Heart right ventricle (tissue), 16 donors: ENCODE measurements around the gene CD7. TPM values are rescaled to one million over a fixed set of nuclear protein-coding genes. Genes with fewer than 3 reads are reported as not detected.

Experiments
- ATAC-seq, 8 donors: fragments of 200-7000 bp; cut with Tn5 transposase; one replicate each; pipeline ENCODE4 v1.9.1; 2020; ENCODE audit warnings: mild to moderate bottlenecking in 8 of 8, moderate library complexity in 8 of 8, moderate number of reproducible peaks in 1 of 8
- DNase-seq, 2 donors: peaks; one replicate each; pipeline ENCODE4 v3.0.0-alpha.2; 2020
- H3K27ac ChIP-seq, 10 donors: fragments of 200-600 bp; sonication (generic) in 2 of 10; one replicate each; pipeline versions ENCODE4 v1.5.0 to v1.8.0; 2020 to 2022; ENCODE audit warnings: mild to moderate bottlenecking in 3 of 10
- H3K27me3 ChIP-seq, 7 donors: fragments of 200-600 bp; one replicate each; pipeline ENCODE4 v1.8.0; 2021 to 2022; ENCODE audit warnings: mild to moderate bottlenecking in 2 of 7
- H3K36me3 ChIP-seq, 9 donors: fragments of 200-600 bp; sonication (generic) in 1 of 9; one replicate each; pipeline versions ENCODE4 v1.5.0 to v1.8.0; 2020 to 2022; ENCODE audit warnings: mild to moderate bottlenecking in 2 of 9
- H3K4me1 ChIP-seq, 9 donors: fragments of 200-600 bp; sonication (generic) in 1 of 9; one replicate each; pipeline versions ENCODE4 v1.5.0 to v1.8.0; 2020 to 2022; ENCODE audit warnings: mild to moderate bottlenecking in 4 of 9
- H3K4me3 ChIP-seq, 10 donors: fragments of 200-600 bp; sonication (generic) in 2 of 10; one replicate each; pipeline versions ENCODE4 v1.5.0 to v1.8.0; 2020 to 2022; ENCODE audit warnings: mild to moderate bottlenecking in 7 of 10, moderate library complexity in 2 of 10
- H3K9me3 ChIP-seq, 11 donors: fragments of 200-600 bp in 10 of 11; sonication (generic) in 2 of 11; one replicate each; pipeline versions ENCODE4 v1.5.0 to v1.8.0; 2013 to 2022; ENCODE audit warnings: mild to moderate bottlenecking in 2 of 11, control low read depth in 1 of 11, moderate library complexity in 1 of 11
- WGBS, 2 donors: extraction: QIAGEN DNeasy Blood & Tissue Kit; methylation state at CpG; one replicate each; pipeline ENCODE4 v1.1.7; 2013; ENCODE audit warnings: inconsistent platforms in 1 of 2; 5-methylcytosine and 5-hydroxymethylcytosine counted together
- intact Hi-C, 10 donors: fragments of 100-400 bp; cut with DNase I; formaldehyde crosslinking; loops; one replicate each; pipeline versions ENCODE4 v1.11.1 to v1.14.2; 2022
- polyA plus RNA-seq, 2 donors: library from polyadenylated mRNA; stranded (reverse); fragments of 200-250 nt; gene quantifications; one replicate each; pipeline ENCODE4 v1.2.3, GENCODE V29; 2013
- total RNA-seq, 10 donors: library from RNA; stranded (reverse); fragmentation: NEBNext Ultra II Directional in 3 of 10; extraction: Animal tissue kit (Norgen Biotek cat#: 25700) in 3 of 10; gene quantifications; one replicate each; pipeline versions ENCODE4 v1.2.1 to v1.2.4, GENCODE V29; 2021 to 2023
- TF ChIP-seq, protein P1 (sequence below), 9 donors: fragments of 200-600 bp; sonication (generic) in 2 of 9; IDR thresholded peaks; one replicate each; pipeline versions ENCODE4 v1.5.0 to v1.8.0; 2021 to 2022; ENCODE audit warnings: antibody characterized with exemption in 9 of 9, mild to moderate bottlenecking in 5 of 9, moderate library complexity in 1 of 9
- donor health status: Arrhythmogenic right ventricular cardiomyopathy.
- donor health status: ischemic (EF 13 %, LVEDD 7.1; RV severe dilation, severe dysfunction).
- donor health status: healthy with polysubstance abuse.
- donor health status: DM: no; HTN: yes; CAD: no.
- donor health status: DM: no; HTN: no; CAD: no.
- donor health status: ischemic (EF 25% LVEDD 6.9; RV normal size, moderate dysfunction).
- donor health status: ischemic (EF 25% LVEDD 5.7; RV mildly dilated, moderate dysfunction).
- donor health status: healthy.
- donor health status: DM: yes; HTN: yes; CAD: no.
- donor health status: Ischemic cardiomyopathy.
- donor health status: ischemic (EF 35%, LVEDD 5.7; RV mildly dilated, moderate dysfunction).
- donor health status: nonischemic (EF 11% LVEDD 7.7; RV severe dilation, severe dysfunction).
- donor health status: DM: yes; HTN: yes; CAD: no.
- donor health status: PGD.
- donor health status: ischemic (EF 29% LVEDD 5.4; RV normal size, mild dysfunction).
- donor health status: nonischemic (EF 23%, LVEDD 6.1; RV moderate dilation, normal function).

CD7 gene
- total and polyA plus RNA-seq, 12 donors, result 0.15 to 6.0 (median 0.39) TPM; not detected in 1

- TF ChIP-seq, protein P1, sequence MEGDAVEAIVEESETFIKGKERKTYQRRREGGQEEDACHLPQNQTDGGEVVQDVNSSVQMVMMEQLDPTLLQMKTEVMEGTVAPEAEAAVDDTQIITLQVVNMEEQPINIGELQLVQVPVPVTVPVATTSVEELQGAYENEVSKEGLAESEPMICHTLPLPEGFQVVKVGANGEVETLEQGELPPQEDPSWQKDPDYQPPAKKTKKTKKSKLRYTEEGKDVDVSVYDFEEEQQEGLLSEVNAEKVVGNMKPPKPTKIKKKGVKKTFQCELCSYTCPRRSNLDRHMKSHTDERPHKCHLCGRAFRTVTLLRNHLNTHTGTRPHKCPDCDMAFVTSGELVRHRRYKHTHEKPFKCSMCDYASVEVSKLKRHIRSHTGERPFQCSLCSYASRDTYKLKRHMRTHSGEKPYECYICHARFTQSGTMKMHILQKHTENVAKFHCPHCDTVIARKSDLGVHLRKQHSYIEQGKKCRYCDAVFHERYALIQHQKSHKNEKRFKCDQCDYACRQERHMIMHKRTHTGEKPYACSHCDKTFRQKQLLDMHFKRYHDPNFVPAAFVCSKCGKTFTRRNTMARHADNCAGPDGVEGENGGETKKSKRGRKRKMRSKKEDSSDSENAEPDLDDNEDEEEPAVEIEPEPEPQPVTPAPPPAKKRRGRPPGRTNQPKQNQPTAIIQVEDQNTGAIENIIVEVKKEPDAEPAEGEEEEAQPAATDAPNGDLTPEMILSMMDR (IDR thresholded peaks at IDR 0.05), result no peak
- no peaks in the 10 kb centered on the region for H3K27me3 ChIP-seq
- peaks cover 12 to 49% (median 35%) of the 10 kb centered on the region in 9 donors for H3K4me1 ChIP-seq
- no peaks in the 10 kb centered on the region for H3K36me3 ChIP-seq
- DNase-seq (no peak), ATAC-seq (no peak)
- H3K4me3 ChIP-seq, result no peak overlapping the region
- WGBS, 2 donors, result 69 to 72% methylated on average over 9 of the region's 9 CpGs
- H3K9me3 ChIP-seq, result no peaks in the 10 kb centered on the region
- intact Hi-C loops, result no loop called here
- peak overlapping the region; percentile 38 to 93 (median 72) for H3K27ac ChIP-seq
Observed at GRCh38 chr17:82287013-82287867, 30.2 kb downstream of the CD7 start.

GRCh38 chr17:82285141-82285540 is 32.3 kb downstream of the CD7 start:
- intact Hi-C loops, result no loop called here
- WGBS, 2 donors, result 60 to 67% methylated on average over 8 of the region's 8 CpGs
- TF ChIP-seq, protein P1 (IDR thresholded peaks at IDR 0.05), result no peak
- Histone ChIP-seq H3K27ac (peak overlapping the region in 2 of 10 donors; percentile 9 to 32), H3K4me3 (no peak overlapping the region), H3K9me3 (no peaks in the 10 kb centered on the region), H3K4me1 (peaks cover 8 to 40% (median 32%) of the 10 kb centered on the region in 9 donors), H3K27me3 (no peaks in the 10 kb centered on the region), H3K36me3 (no peaks in the 10 kb centered on the region)
- ATAC-seq (no peak), DNase-seq (no peak)

DNA sequence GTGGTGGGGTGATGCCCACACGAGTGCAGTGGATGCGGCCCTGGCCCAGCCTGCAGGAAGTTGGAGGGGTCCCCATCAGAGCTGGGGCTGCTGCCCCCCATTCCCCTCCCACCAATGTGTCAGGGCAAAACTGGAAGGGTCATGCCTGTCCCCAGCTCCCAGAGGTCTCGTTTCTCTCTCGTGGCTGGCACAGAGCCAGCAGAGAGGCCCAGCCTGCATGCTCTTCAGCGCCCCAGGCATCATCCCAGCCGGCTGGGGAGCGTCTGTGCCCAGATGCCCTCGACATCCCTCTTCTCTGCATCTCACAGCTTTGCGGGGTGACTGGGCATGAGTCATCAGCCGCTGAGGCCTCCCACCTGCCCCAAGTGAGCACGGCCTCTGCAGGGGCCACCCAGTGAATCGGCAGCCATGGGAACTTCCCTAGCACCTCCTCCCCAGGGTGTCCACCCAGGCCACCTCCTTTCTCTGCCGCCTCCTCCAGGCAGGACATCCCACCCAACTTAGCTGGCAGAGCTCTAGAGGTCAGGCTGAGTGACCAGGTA is 34.1 kb downstream of the CD7 start:
- TF ChIP-seq, protein P1 (IDR thresholded peaks at IDR 0.05), result no peak
- intact Hi-C loops, result no loop called here
- ATAC-seq (no peak), DNase-seq (no peak)
- no peak overlapping the region for H3K4me3 ChIP-seq
- peaks cover 2 to 42% (median 15%) of the 10 kb centered on the region in 9 donors for H3K4me1 ChIP-seq
- no peaks in the 10 kb centered on the region for H3K9me3 ChIP-seq
- no peak overlapping the region for H3K27ac ChIP-seq
- H3K27me3 ChIP-seq, result no peaks in the 10 kb centered on the region
- H3K36me3 ChIP-seq, result no peaks in the 10 kb centered on the region
- 42 to 44% methylated on average over 13 of the region's 13 CpGs for WGBS, 2 donors

- TF ChIP-seq, protein P1 (IDR thresholded peaks at IDR 0.05), result no peak
- 89 to 90% methylated on average over 25 of the region's 25 CpGs for WGBS, 2 donors
- ATAC-seq (no peak), DNase-seq (no peak)
- H3K36me3 ChIP-seq, result peaks cover 0 to 4% (median 0%) of the 10 kb centered on the region in 9 donors
- no peak overlapping the region for H3K4me3 ChIP-seq
- H3K27ac ChIP-seq, result no peak overlapping the region
- H3K27me3 ChIP-seq, result no peaks in the 10 kb centered on the region
- intact Hi-C loops, result no loop called here
- H3K9me3 ChIP-seq, result no peaks in the 10 kb centered on the region
- H3K4me1 ChIP-seq, result peaks cover 0 to 37% (median 7%) of the 10 kb centered on the region in 9 donors
Observed at GRCh38 chr17:82282239-82283207, 34.9 kb downstream of the CD7 start.
